Measurements from ENCODE around the gene MLX. TPM values are rescaled to one million over a fixed set of nuclear protein-coding genes. Genes with fewer than 3 reads are reported as not detected.

Gene MLX
- total and polyA plus RNA-seq, 10 of the 15 experiments (the other 5 are each of a cell fraction or from before 2014, with no cell fraction given): 34.4 to 65.0 (median 44.4) TPM

DNA sequence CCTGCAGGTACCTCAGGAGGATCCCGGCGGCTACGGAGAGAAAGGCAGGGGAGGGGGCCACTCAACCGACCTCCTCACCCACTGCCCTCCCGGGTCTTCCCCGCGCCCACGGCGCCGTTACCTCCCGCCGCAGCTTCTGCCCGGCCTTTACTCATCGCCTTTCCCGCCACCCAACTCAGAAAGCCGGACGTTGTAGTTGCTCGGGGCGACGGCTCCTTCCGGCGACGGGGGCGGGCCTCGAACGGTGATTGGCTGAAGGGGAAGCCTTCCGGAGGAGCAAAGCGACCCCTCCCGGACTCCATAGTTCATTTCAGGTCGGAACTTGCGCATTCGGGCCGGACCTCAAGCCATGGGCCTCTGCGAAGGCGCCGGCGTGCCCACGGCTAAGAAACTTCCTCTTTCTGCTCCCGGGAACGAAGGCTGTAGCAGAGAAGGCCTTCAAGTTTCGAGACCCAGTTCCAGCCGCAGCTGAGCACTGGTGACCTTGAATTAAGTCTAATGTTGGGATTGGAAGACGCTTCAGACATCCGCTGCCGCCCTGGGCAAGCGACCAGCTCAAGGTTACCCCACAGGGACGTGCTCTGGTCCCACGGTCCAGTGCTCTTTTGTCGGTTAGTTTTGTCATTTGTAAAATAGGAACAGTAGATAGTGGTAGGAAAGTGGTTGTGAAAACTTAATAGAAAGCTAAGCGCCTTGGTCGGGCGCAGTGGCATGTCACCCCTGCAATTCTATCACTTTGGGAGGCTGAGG is 10.8 kb downstream of the MLX start, which contains the start of gene PSMC3IP (continued):
- TF ChIP-seq, protein P1, sequence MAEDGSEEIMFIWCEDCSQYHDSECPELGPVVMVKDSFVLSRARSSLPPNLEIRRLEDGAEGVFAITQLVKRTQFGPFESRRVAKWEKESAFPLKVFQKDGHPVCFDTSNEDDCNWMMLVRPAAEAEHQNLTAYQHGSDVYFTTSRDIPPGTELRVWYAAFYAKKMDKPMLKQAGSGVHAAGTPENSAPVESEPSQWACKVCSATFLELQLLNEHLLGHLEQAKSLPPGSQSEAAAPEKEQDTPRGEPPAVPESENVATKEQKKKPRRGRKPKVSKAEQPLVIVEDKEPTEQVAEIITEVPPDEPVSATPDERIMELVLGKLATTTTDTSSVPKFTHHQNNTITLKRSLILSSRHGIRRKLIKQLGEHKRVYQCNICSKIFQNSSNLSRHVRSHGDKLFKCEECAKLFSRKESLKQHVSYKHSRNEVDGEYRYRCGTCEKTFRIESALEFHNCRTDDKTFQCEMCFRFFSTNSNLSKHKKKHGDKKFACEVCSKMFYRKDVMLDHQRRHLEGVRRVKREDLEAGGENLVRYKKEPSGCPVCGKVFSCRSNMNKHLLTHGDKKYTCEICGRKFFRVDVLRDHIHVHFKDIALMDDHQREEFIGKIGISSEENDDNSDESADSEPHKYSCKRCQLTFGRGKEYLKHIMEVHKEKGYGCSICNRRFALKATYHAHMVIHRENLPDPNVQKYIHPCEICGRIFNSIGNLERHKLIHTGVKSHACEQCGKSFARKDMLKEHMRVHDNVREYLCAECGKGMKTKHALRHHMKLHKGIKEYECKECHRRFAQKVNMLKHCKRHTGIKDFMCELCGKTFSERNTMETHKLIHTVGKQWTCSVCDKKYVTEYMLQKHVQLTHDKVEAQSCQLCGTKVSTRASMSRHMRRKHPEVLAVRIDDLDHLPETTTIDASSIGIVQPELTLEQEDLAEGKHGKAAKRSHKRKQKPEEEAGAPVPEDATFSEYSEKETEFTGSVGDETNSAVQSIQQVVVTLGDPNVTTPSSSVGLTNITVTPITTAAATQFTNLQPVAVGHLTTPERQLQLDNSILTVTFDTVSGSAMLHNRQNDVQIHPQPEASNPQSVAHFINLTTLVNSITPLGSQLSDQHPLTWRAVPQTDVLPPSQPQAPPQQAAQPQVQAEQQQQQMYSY (CRISPR knock-in tag; IDR thresholded peaks at IDR 0.05): no peak
- TF ChIP-seq SP1 (IDR thresholded peaks at IDR 0.05; ENCODE audit: low read depth, low read length) (peak; percentile 80), HCFC1 (IDR thresholded peaks at IDR 0.05; ENCODE audit: low read length) (peak; percentile 66), NR2F1 (conservative IDR thresholded peaks at IDR 0.05) (peak; percentile 35; the same call in 1 of the 2 replicates), SMC3 (IDR thresholded peaks at IDR 0.05; ENCODE audit: borderline replicate concordance, low read length) (0 out of 2 replicates have a peak, but pooled peaks have one; percentile 7), NRF1 (conservative IDR thresholded peaks at IDR 0.05; ENCODE audit: low read depth, low read length) (peak; percentile 37; the same call in 1 of the 2 replicates), CBFB (IDR thresholded peaks at IDR 0.05; ENCODE audit: low read depth) (no peak; the same call in 1 of the 2 replicates), BHLHE40 (IDR thresholded peaks at IDR 0.05; ENCODE audit: borderline replicate concordance in 1 of 2, low read depth in 2 of 2, low read length in 1 of 2) (peak in 1 of 2 experiments; percentile 47; a peak in 1 of 4 replicates), MEF2B (IDR thresholded peaks at IDR 0.05; ENCODE audit: partially characterized antibody, poor library complexity, severe bottlenecking) (no peak), RUNX3 (IDR thresholded peaks at IDR 0.05; ENCODE audit: low read length) (peak; percentile 22; the same call in 1 of the 2 replicates), MXI1 (IDR thresholded peaks at IDR 0.05; ENCODE audit: low read depth, low read length) (peak; percentile 85), ZNF217 (IDR thresholded peaks at IDR 0.05) (no peak), ZNF384 (IDR thresholded peaks at IDR 0.05; ENCODE audit: borderline replicate concordance, low read depth, low read length) (no peak), RFX5 (IDR thresholded peaks at IDR 0.05; ENCODE audit: low read depth, low read length) (no peak)
- TF ChIP-seq, protein P2, sequence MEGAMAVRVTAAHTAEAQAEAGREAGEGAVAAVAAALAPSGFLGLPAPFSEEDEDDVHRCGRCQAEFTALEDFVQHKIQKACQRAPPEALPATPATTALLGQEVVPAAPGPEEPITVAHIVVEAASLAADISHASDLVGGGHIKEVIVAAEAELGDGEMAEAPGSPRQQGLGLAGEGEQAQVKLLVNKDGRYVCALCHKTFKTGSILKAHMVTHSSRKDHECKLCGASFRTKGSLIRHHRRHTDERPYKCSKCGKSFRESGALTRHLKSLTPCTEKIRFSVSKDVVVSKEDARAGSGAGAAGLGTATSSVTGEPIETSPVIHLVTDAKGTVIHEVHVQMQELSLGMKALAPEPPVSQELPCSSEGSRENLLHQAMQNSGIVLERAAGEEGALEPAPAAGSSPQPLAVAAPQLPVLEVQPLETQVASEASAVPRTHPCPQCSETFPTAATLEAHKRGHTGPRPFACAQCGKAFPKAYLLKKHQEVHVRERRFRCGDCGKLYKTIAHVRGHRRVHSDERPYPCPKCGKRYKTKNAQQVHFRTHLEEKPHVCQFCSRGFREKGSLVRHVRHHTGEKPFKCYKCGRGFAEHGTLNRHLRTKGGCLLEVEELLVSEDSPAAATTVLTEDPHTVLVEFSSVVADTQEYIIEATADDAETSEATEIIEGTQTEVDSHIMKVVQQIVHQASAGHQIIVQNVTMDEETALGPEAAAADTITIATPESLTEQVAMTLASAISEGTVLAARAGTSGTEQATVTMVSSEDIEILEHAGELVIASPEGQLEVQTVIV (IDR thresholded peaks at IDR 0.05; ENCODE audit: borderline replicate concordance, partially characterized antibody): peak; percentile 25
- TF ChIP-seq, protein P3, sequence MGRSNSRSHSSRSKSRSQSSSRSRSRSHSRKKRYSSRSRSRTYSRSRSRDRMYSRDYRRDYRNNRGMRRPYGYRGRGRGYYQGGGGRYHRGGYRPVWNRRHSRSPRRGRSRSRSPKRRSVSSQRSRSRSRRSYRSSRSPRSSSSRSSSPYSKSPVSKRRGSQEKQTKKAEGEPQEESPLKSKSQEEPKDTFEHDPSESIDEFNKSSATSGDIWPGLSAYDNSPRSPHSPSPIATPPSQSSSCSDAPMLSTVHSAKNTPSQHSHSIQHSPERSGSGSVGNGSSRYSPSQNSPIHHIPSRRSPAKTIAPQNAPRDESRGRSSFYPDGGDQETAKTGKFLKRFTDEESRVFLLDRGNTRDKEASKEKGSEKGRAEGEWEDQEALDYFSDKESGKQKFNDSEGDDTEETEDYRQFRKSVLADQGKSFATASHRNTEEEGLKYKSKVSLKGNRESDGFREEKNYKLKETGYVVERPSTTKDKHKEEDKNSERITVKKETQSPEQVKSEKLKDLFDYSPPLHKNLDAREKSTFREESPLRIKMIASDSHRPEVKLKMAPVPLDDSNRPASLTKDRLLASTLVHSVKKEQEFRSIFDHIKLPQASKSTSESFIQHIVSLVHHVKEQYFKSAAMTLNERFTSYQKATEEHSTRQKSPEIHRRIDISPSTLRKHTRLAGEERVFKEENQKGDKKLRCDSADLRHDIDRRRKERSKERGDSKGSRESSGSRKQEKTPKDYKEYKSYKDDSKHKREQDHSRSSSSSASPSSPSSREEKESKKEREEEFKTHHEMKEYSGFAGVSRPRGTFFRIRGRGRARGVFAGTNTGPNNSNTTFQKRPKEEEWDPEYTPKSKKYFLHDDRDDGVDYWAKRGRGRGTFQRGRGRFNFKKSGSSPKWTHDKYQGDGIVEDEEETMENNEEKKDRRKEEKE (IDR thresholded peaks at IDR 0.05): no peak
- TF ChIP-seq, protein P4, sequence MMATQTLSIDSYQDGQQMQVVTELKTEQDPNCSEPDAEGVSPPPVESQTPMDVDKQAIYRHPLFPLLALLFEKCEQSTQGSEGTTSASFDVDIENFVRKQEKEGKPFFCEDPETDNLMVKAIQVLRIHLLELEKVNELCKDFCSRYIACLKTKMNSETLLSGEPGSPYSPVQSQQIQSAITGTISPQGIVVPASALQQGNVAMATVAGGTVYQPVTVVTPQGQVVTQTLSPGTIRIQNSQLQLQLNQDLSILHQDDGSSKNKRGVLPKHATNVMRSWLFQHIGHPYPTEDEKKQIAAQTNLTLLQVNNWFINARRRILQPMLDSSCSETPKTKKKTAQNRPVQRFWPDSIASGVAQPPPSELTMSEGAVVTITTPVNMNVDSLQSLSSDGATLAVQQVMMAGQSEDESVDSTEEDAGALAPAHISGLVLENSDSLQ (IDR thresholded peaks at IDR 0.05): peak; percentile 77
